ENCODE data around the gene GDE1.

GDE1 gene

GRCh38 chr16:19523559-19524355 is 1.9 kb upstream of the GDE1 start, which contains the start of gene CCP110:
Gene CCP110 (plus strand): TSS chr16:19523942. CDS start chr16:19527882, 3,940 bp downstream.
- peak; percentile 82 for DNase-seq (ENCODE audit: low read depth)

GRCh38 chr16:19523184-19523558 is 1.3 kb upstream of the GDE1 start:
- DNase-seq (ENCODE audit: low read depth): no peak

- no peak for DNase-seq (ENCODE audit: low read depth)
Observed at GRCh38 chr16:19522760-19523159, 862 bp upstream of the GDE1 start.

GRCh38 chr16:19522397-19522732 is 467 bp upstream of the GDE1 start:
- no peak for DNase-seq (ENCODE audit: low read depth)

DNA sequence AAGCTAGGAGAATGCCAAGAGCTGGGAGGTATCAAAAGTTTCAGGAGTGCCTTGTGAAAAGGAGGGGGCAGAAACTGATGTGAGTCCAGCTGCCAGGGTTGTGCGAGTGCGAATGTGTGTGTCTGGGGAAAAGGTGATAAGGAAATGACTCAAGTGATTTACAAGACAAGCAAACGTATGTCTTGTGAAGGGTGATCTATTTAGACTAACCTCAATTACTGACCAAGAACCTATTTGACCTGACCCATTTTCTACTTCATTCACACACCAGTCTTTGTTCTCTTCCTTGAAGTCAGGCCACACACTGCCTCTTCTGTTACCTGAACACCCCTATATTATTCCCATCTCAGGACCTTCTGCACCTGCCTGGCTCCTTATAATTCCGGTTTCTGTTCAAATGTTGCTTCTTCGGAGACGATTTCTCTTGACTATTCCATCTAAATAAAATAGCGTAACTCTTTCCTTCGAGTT is 1.0 kb downstream of the GDE1 start:
- no peak for DNase-seq (ENCODE audit: low read depth)

- no peak for DNase-seq (ENCODE audit: low read depth)
Observed at GRCh38 chr16:19518388-19518787, 3.5 kb downstream of the GDE1 start.

GRCh38 chr16:19517424-19518089 is 4.3 kb downstream of the GDE1 start:
- DNase-seq (ENCODE audit: low read depth): no peak

DNA sequence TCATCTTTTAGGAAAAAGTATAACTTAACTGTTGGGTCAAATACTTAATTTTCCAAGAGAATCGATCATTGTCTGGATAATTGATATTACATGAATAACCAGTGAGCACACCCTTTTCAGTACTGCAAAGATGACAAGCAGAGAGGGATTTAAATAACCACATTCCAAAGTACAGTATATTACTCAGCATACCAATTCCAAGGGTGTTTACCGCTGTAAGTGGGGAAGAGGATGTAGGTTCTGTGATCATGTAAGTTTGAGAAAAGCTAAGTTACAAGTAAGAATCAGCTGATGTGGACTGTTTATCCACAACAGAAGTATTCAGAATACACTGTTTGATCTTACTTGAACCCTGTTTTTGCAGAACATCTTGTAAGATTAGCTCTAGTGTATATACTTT is 6.1 kb downstream of the GDE1 start:
- no peak for DNase-seq (ENCODE audit: low read depth)

GRCh38 chr16:19513377-19514053 is 8.4 kb downstream of the GDE1 start:
- DNase-seq (ENCODE audit: low read depth): no peak

DNA sequence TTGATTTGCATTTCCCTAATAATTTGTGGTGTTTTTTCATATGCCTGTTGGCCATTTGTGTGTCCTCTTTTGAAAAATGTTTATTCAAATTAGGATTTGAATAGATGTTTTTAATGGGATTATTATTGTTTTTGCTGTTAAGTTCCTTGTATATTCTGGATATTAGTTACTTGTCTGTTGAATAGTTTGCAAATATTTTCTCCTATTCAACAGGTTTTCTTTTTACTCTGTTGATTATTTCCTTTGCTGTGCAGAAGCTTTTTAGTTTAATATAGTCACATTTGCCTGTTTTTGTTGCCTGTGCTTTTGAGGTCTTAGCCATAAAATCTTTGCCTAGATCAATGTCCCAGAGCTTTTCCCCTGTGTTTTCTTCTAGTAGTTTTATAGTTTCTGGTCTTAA is 9.6 kb downstream of the GDE1 start:
- no peak for DNase-seq (ENCODE audit: low read depth)

- no peak for DNase-seq (ENCODE audit: low read depth)
Observed at GRCh38 chr16:19507867-19508266, 14.0 kb downstream of the GDE1 start.

DNA sequence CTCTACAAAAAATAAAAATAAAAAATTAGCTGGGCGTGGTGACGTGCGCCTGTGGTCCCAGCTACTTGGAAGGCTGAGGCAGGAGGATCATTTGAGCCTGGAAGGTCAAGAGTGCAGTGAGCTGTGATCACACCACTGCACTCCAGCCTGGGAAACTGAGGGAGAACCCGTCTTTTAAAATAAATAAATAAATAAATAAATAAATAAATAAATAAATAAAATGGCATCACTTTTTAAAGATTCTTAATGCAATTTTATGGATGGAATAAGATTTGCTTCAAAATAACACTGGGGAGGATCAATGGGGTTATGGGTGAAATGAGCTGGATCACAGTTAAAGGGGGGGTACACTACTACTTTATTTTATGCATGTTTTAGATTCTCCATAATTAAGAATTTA is 14.9 kb downstream of the GDE1 start:
- no peak for DNase-seq (ENCODE audit: low read depth)

DNA sequence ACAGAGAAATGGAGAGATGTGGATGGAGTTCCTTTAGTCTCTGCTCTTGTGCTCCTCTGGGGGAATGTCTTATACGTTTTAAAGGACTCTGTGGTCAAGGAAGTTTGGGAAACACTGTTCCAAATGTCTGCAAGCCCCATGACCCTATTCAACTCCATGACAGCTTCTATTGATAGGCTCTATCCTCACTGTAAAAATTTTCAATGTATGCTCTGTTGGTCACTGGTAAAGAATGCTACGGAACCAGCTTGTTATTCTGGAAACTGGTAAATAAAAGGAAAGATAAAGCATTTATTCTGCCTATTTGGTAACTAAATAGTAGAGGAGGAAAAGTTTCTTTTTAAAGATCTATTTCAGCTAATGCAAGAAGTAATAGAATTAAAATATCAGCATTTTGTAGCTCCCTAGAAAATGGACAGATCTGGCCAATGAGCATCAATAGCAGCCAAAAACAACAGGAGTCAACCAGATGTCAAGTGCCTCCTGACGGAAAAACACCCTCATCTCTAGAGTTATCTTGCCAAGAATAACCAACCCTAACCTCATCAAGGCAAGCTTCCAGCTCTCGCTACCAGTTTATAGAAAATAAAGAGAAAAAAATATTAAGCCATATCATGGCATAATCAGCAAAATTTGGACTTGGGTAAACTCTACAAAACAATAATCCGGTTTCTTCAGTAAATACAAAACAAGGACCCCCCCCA is 16.1 kb downstream of the GDE1 start:
- DNase-seq (ENCODE audit: low read depth): no peak

DNA sequence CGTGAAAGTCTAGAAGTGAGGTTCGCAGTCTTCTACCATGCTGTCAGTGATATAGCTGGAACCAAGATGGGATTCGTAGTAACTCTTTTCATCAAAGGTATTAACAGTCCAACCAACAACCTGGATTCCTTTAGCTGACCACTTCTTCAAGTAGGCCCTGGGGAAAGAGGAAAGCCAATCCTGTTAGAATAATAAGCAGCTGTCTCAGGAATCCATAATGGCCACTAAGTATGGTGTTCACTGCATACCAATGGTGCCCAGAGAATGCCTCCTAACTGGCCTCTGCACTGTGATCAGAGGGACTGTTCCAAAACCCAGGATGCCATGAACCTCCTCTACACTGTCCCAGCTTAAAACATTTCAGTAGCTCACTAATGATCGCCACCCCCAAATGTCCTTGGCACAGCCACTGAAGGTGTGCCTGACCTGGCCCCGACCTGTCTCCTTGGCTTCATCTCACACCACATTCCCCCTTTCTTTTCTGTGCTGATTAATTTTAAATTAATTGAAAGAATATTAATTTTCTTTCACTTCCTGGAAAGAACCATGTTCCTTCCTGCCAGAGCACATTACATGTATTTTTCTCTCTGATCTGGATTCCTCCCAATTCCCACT is 18.3 kb downstream of the GDE1 start:
- DNase-seq (ENCODE audit: low read depth): no peak

DNA sequence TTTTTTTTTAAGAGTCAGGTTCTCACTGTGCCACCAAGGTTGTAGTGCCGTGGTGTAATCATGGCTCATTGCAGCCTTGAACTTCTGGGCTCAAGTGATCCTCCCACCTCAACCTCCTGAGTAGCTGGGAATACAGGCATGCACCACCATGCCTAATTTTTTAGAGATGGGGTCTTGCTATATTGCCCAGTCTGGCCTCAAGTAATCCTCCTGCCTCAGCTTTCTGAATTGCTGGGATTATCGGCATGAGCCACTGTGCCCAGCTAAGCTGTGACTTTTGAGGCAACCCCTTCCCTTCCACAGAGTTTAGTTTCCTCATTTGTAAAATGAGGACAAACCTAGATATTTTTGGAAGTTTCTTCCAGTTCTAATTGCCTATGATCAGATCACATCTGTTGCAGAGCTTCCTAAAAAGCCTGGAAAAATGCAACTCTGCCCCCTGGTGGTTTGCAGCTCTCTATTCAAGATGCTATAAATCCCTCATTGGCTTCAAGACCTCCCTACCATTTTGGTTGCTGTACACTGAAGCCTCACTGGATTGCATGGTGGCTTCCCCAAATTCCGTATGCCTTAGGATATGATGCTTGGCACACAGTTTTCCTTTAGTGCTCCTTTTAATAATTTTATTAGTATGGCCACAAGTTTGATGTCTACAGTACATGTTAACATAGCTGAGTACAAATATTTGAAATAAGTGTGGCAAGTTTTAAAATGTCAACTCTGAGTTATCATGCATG is 19.3 kb downstream of the GDE1 start:
- no peak for DNase-seq (ENCODE audit: low read depth)

- DNase-seq (ENCODE audit: low read depth): no peak
Observed at GRCh38 chr16:19499481-19499880, 22.4 kb downstream of the GDE1 start.

DNA sequence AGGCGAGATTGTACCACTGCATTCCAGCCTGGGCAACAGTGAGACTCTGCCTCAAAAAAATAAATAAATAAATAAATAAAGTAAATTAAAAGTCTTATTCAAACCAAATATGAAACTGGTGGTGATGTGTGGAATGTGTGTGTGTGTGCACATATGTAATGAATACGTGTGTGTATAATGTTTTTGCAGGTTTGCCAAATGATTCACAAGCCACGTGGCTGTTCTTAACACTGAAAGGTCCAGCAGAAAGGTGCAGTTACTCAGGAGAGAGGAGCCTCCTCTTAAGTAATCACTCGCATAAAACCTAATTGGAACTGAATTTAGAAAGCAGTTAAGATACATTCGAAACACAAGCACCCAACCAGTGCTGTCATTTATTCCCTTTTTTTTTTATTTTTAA is 22.9 kb downstream of the GDE1 start:
- DNase-seq (ENCODE audit: low read depth): no peak

GRCh38 chr16:19497176-19497575 is 24.7 kb downstream of the GDE1 start:
- DNase-seq (ENCODE audit: low read depth): no peak

DNA sequence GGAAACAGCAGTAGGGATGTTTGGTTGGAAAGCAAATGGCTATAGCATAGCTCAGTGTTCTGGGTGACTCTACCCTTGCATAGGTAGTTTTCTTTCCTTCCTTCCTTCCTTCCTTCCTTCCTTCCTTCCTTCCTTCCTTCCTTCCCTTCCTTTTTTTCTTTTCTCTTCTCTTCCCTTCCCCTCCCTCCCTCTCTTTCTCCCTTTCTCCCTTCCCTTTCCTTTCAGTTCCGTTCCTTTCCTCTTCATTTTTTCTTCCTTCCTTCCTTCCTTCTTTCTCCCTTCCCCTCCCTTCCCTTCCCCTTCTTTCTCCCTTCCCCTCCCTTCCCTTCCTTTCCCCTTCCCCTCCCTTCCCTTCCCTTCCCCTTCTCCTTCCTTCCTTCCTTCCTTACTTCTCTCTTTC is 31.3 kb downstream of the GDE1 start:
- no peak for DNase-seq (ENCODE audit: low read depth)

DNA sequence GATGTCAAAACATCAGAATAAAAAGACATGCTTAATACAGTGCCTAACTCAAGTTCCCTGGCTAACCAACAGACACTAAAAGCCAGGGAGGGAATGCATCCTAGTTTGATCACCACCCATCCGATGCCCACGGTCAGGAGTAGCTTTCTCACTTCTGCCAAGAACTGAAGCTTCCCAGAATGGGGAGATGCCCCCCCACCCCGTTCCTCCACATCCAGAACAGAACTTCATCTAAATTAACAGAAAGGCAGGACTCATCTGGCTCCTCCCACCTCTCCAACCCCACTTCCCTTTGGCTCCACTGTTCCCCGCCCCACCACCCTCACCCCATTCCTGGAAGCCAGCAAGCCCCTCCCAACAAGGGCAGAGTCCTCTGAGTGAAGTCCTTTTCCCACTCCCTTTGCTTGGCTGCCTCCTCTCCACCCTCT is 33.7 kb downstream of the GDE1 start:
- DNase-seq (ENCODE audit: low read depth): no peak

DNA sequence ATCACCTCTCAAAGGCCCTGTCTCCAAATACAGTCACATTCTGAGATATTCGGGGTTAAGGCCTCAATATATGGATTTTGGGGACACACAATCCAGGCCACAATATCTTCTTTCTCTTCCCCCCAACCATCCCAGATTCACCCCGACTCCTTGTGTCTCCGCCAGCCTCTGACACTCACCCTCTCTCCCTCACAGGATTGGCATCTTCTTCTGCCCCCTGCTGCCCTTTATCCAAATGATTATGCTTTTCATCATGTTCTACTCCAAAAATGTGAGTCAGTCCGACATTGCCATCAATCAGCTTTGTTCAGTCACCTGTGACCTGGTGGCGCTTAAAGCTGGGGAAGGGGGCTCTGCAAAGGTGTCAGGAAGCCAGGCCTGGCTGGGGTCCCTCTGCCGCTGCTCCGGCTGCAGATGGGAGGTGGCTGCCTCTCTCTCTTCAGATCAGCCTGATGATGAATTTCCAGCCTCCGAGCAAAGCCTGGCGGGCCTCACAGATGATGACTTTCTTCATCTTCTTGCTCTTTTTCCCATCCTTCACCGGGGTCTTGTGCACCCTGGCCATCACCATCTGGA is 35.1 kb downstream of the GDE1 start:
- no peak for DNase-seq (ENCODE audit: low read depth)
